ENCODE data around the gene MDM1.

GRCh38 chr12:68253504-68253903 lies 78.7 kb downstream of the MDM1 start, which contains the start of gene IL22:
- TF ChIP-seq CTCF (optimal IDR thresholded peaks at IDR 0.05 in 1 of 3, IDR thresholded peaks at IDR 0.05 in 1 of 3, conservative IDR thresholded peaks at IDR 0.05 in 1 of 3; ENCODE audit: extremely low read depth in 1 of 3, insufficient read depth in 2 of 3, low read length in 3 of 3) (no peak), EZH2 (IDR thresholded peaks at IDR 0.05; ENCODE audit: low read length) (no peak)
